Stimulated activated memory B cell treated with anti-CD40 and anti-IgM and Interleukin-4, amounts not matched to agents 10 μg/mL and 1 μg/mL and 100 μg/mL, for 72 hours (primary cell): ENCODE measurements around the gene SLC26A11.
"Not testable (repeated sequence)": the region's sequence is repeated elsewhere in the genome, so short reads cannot be mapped to it uniquely, and the experiment has no call there.

Experiments used
- ATAC-seq: fragments of 150-1000 bp; cut with Tn5 transposase; 2 replicates; pipeline ENCODE4 v1.10.0; 2021
- H3K27ac Mint-ChIP-seq: one replicate; pipeline ENCODE4 v1.8.0; 2022; ENCODE audit warnings: mild to moderate bottlenecking, mixed read lengths
- H3K27me3 Mint-ChIP-seq: one replicate; pipeline ENCODE4 v1.8.0; 2022; ENCODE audit warnings: mixed read lengths
- H3K36me3 Mint-ChIP-seq: one replicate; pipeline ENCODE4 v1.8.0; 2022; ENCODE audit warnings: mixed read lengths
- H3K4me1 Mint-ChIP-seq: one replicate; pipeline ENCODE4 v1.8.0; 2022; ENCODE audit warnings: mixed read lengths
- H3K4me3 Mint-ChIP-seq: one replicate; pipeline ENCODE4 v1.8.0; 2022; ENCODE audit warnings: mild to moderate bottlenecking, moderate library complexity, mixed read lengths
- H3K9me3 Mint-ChIP-seq: one replicate; pipeline ENCODE4 v1.8.0; 2022; ENCODE audit warnings: mixed read lengths

SLC26A11 gene

GRCh38 chr17:80300756-80301155, 80.5 kb downstream of the SLC26A11 start:
- H3K9me3 Mint-ChIP-seq: peaks cover 14% of the 10 kb centered on the region
- H3K4me1 Mint-ChIP-seq, H3K4me3 Mint-ChIP-seq, ATAC-seq, H3K27ac Mint-ChIP-seq, H3K27me3 Mint-ChIP-seq: not testable (repeated sequence)
- H3K36me3 Mint-ChIP-seq: peaks cover 90% of the 10 kb centered on the region
